Upper lobe of right lung (tissue), 1 donor: Measurements from ENCODE around the gene ILF2. TPM values are rescaled to one million over a fixed set of nuclear protein-coding genes. Genes with fewer than 3 reads are reported as not detected.

Experiments used
- ATAC-seq: fragments of 200-7000 bp; cut with Tn5 transposase; one replicate; pipeline ENCODE4 v1.9.1; 2020; ENCODE audit warnings: mild to moderate bottlenecking, moderate library complexity
- DNase-seq: peaks from one replicate; pipeline ENCODE4 v3.0.0-alpha.2; 2020
- H3K27ac ChIP-seq: fragments of 200-600 bp; one replicate; pipeline ENCODE4 v1.8.0; 2022
- H3K27me3 ChIP-seq: fragments of 200-600 bp; one replicate; pipeline ENCODE4 v1.8.0; 2022; ENCODE audit warnings: mild to moderate bottlenecking
- H3K36me3 ChIP-seq: fragments of 200-600 bp; one replicate; pipeline ENCODE4 v1.8.0; 2022
- H3K4me1 ChIP-seq: fragments of 200-600 bp; one replicate; pipeline ENCODE4 v1.8.0; 2022
- H3K4me3 ChIP-seq: fragments of 200-600 bp; one replicate; pipeline ENCODE4 v1.8.0; 2022; ENCODE audit warnings: mild to moderate bottlenecking
- H3K9me3 ChIP-seq: fragments of 200-600 bp; one replicate; pipeline ENCODE4 v1.8.0; 2022
- intact Hi-C: fragments of 100-400 bp; cut with DNase I; formaldehyde crosslinking; loops from one replicate; pipeline ENCODE4 v1.11.0; 2022
- total RNA-seq: library from RNA; stranded (reverse); fragmentation: NEBNext Ultra II Directional; extraction: Animal tissue kit (Norgen Biotek cat#: 25700); gene quantifications from one replicate; pipeline ENCODE4 v1.2.1, GENCODE V29; 2021
- TF ChIP-seq, protein P1 (sequence below): fragments of 200-600 bp; IDR thresholded peaks from one replicate; pipeline ENCODE4 v1.8.0; 2022; ENCODE audit warnings: antibody characterized with exemption
- donor health status: DM: no; HTN: yes; CAD: no; lungs with severe emphysema.

The ILF2 gene
- total RNA-seq, 1 donor from 2014 or later: 86.1 TPM

DNA sequence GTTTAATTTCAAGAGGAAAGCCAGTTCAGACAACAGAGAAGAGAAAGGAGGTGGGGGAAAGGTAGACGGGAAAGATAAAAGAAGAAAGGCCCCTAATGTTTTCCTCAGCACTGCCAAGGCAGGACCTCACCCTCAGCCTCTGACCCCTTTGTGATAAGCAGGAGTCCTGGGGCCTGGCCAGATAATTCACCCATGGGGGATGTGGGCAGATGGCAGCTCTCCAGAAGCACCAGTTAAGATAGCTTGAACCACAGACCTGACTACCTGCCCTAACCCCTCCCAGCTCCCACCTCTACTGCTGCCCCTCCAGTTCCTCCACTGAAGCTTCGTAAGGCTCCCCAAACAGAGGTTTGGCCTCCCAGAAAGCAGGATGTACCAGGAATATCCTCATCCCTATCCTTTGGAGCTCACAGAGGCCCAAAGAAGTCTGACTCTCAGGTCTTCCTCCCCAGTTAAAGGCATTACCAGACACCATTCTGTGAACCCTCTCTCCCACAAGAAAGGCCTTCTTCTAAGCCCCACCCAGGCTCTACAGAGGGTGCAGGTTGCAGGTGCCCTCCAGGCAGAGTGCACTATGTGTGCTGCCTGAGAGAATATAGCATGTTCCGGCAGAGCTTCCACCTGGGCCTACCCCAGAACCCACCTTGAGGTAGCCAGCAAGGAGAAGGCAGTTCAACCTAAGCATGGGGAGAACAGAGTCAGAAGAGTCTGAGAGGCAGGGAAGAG is 21.5 kb downstream of the ILF2 start:
- H3K9me3 ChIP-seq: no peaks in the 10 kb centered on the region
- DNase-seq: no peak
- H3K4me3 ChIP-seq: no peak overlapping the region
- peaks cover 17% of the 10 kb centered on the region for H3K4me1 ChIP-seq
- H3K27ac ChIP-seq: no peak overlapping the region
- TF ChIP-seq, protein P1, sequence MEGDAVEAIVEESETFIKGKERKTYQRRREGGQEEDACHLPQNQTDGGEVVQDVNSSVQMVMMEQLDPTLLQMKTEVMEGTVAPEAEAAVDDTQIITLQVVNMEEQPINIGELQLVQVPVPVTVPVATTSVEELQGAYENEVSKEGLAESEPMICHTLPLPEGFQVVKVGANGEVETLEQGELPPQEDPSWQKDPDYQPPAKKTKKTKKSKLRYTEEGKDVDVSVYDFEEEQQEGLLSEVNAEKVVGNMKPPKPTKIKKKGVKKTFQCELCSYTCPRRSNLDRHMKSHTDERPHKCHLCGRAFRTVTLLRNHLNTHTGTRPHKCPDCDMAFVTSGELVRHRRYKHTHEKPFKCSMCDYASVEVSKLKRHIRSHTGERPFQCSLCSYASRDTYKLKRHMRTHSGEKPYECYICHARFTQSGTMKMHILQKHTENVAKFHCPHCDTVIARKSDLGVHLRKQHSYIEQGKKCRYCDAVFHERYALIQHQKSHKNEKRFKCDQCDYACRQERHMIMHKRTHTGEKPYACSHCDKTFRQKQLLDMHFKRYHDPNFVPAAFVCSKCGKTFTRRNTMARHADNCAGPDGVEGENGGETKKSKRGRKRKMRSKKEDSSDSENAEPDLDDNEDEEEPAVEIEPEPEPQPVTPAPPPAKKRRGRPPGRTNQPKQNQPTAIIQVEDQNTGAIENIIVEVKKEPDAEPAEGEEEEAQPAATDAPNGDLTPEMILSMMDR: no peak
- H3K36me3 ChIP-seq: peaks cover 30% of the 10 kb centered on the region
- ATAC-seq: peak; percentile 3
- no peaks in the 10 kb centered on the region for H3K27me3 ChIP-seq
- intact Hi-C loops: no loop called here

DNA sequence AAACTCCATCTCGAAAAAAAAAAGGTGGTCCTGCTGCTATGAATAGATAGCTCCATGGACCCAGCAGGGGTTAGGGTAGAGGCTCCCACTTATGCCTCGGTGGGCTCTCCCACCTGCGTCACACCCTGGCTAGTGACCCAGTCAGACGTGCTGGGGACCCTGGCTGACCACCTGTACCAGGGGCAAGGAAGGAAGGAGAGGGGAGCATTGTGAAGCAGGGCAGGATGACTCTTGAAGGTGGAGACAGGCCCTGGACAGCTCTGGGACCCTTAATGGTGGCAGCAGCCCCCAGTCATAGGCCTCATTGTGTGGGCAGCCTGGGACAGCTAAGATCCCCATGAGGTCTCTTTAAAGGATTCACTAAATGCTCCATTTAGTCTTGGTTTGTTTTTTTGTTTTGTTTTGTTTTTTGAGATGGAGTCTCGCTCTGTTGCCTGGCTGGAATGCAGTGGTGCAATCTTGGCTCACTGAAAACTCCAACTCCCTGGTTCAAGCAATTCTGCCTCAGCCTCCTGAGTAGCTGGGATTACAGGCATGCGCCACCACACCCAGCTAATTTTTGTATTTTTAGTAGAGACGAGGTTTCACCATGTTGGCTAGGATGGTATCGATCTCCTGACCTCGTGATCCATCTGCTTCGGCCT is 22.7 kb downstream of the ILF2 start:
- ATAC-seq (no peak), DNase-seq (no peak)
- TF ChIP-seq, protein P1: no peak
- peaks cover 25% of the 10 kb centered on the region for H3K4me1 ChIP-seq
- no peak overlapping the region for H3K4me3 ChIP-seq
- H3K27ac ChIP-seq: no peak overlapping the region
- intact Hi-C loops: no loop called here
- H3K27me3 ChIP-seq: no peaks in the 10 kb centered on the region
- peaks cover 42% of the 10 kb centered on the region for H3K36me3 ChIP-seq
- no peaks in the 10 kb centered on the region for H3K9me3 ChIP-seq

DNA sequence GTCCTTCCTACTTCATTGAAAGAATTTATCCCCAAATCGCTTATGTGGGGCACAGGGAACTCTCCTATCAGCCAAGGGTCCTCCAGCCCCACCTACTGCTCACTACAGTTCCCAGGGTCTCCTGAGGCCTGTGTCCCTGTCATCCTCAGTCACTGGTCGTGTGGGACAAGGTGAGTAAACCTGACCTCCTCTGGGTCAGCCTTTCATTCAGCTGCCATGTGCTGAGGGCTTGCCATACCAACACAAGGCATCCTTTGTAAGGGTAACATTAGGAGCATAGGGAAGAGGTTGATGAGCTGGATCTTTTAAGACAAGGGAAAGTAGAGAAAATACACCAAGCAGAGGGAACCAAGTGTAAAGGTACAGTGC is 23.5 kb downstream of the ILF2 start:
- Histone ChIP-seq H3K27ac (no peak overlapping the region), H3K27me3 (no peaks in the 10 kb centered on the region), H3K4me3 (no peak overlapping the region), H3K9me3 (no peaks in the 10 kb centered on the region), H3K4me1 (peaks cover 20% of the 10 kb centered on the region), H3K36me3 (peaks cover 50% of the 10 kb centered on the region)
- DNase-seq: no peak
- intact Hi-C loops: no loop called here
- peak; percentile 17 for ATAC-seq
- TF ChIP-seq, protein P1: no peak

DNA sequence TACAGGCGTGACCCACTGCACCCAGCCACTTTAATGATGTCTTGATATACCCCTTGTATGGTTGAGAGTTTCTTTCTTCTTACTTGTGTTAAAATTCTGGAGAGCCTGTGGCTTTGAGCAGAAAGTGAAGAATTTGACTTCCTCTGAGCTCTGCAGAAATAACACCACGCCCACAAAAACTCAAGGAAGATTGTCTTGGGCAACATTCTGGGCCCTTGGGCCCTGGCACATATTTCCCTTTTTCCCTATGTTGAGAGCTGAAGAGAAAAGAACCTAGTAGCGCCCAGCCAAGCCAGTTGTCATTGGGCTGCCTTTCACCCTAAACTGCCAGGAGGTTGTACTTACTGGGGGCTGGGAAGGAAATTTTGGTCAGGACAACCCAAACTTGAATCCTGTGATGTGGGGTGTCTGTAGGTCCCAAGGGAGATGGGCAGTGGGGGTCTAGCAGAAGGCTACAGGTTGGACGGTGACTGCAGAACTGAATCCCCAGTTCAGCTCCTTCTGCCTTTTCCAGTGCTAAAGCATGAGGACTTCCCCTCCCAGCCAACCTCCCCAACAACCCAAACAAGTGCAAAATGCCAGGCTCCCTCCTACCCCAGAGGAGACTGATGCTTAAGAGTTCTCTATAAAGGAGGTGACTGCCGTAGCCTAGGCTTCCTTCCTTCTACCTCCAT is 24.0 kb downstream of the ILF2 start:
- ATAC-seq (peak; percentile 81), DNase-seq (no peak)
- Histone ChIP-seq H3K9me3 (no peaks in the 10 kb centered on the region), H3K27me3 (no peaks in the 10 kb centered on the region), H3K4me1 (peaks cover 19% of the 10 kb centered on the region), H3K36me3 (peaks cover 55% of the 10 kb centered on the region), H3K27ac (no peak overlapping the region), H3K4me3 (no peak overlapping the region)
- intact Hi-C loops: no loop called here
- TF ChIP-seq, protein P1: no peak

DNA sequence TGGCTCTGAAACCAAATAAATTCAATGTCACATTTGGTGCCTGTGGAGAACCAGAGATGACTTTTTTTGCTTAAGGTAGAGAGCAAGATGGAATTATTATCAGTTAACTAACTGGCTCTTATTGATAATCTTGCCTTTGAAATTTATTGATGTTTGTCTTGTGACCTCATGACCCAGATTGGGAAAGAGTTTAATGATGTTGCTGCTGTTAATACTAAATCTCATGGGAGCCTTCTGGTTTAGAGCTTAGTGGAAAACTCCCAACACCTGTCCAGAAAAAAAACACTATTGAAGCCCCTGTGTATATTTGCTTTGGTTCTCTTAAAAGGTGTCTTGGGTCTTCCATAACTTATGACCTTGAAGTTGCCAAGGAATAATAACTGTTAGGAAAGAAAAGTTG is 27.0 kb downstream of the ILF2 start:
- Histone ChIP-seq H3K27me3 (no peaks in the 10 kb centered on the region), H3K4me1 (peaks cover 19% of the 10 kb centered on the region), H3K9me3 (no peaks in the 10 kb centered on the region), H3K36me3 (peaks cover 85% of the 10 kb centered on the region), H3K4me3 (no peak overlapping the region), H3K27ac (no peak overlapping the region)
- ATAC-seq (no peak), DNase-seq (no peak)
- TF ChIP-seq, protein P1: no peak
- intact Hi-C loops: no loop called here
